ENCODE results near the gene RBMX2.
"Not testable (repeated sequence)": the region's sequence is repeated elsewhere in the genome, so short reads cannot be mapped to it uniquely, and the experiment has no call there.

RBMX2 gene, protein sequence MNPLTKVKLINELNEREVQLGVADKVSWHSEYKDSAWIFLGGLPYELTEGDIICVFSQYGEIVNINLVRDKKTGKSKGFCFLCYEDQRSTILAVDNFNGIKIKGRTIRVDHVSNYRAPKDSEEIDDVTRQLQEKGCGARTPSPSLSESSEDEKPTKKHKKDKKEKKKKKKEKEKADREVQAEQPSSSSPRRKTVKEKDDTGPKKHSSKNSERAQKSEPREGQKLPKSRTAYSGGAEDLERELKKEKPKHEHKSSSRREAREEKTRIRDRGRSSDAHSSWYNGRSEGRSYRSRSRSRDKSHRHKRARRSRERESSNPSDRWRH

DNA sequence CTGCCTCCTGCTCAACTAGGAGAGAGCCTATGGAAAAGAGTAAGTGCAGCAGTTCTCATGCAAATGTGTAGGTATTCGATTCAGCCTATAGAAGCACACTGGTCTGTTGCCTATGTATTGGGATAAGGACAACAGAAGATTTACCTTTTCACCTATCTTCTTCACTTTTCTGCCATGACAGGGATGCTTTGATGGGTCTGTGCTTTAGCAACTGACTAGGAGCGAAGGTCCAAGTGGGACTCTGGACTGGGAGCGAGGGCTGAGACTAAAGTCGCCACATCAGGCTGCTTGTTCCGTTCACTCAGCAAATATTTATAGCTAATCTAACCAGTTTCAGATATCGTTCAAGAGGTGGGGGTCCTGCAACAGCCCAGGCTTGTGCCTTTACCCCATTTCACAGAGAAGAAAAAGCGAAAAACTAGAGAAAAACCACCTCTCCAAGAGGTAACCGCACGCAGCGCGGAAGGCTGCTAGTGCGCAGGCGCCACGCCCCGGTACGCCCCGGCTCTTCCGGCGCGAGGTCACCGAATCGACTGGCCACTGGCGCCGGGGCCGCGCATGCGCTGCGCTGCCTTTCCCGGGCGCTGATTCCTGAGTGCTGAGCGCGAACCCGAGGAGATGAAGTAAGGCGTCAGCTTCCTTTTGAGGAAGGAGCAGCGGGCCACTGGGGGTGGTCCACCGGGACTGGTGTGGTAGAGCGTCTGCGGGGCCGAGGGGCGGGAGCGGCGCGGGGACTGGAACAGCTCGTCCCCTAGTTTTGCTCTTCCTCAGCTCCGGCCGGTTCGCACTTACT is at the start of gene RBMX2:
RBMX2 (plus strand) TSS at position 573 of the 793 bp plus-strand sequence; CDS start at position 619, 46 bp downstream.
- DNase-seq = peak; percentile 58

DNA sequence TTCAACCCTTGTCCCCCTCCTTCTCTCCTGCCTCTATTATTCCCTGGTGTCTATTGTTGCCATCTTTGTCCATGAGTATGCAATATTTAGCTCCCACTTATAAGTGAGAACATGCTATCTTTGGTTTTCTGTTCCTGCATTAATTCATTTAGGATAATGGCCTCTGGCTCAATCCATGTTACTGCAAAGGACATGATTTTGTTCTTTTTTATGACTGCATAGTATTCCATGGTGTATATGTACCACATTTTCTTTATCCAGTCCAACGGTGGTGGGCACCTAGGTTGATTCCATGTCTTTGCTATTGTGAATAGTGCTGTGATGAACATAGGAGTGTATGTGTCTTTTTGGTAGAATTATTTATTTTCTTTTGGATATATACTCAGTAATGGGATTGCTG is 49.7 kb upstream of the RBMX2 start:
- not testable (repeated sequence) for DNase-seq

DNA sequence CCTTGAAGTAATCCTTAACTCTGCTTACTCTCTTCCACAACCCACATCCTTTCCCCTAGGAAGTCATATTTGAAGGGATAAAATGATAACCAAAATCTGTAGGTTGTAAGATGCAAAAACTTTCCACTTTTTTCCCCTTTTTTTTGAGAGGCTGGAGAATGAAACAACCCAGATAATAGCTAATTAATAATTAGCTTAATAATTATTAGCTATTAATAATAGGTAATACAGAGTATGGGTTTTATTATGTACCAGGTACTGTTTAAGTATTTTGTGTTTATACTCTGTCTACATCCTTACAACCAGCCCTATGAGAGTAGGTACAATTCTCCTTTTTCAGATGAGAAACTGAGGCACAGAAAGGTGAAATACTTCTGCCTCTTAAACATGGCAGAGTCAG is 25.7 kb upstream of the RBMX2 start:
- DNase-seq = no peak

DNA sequence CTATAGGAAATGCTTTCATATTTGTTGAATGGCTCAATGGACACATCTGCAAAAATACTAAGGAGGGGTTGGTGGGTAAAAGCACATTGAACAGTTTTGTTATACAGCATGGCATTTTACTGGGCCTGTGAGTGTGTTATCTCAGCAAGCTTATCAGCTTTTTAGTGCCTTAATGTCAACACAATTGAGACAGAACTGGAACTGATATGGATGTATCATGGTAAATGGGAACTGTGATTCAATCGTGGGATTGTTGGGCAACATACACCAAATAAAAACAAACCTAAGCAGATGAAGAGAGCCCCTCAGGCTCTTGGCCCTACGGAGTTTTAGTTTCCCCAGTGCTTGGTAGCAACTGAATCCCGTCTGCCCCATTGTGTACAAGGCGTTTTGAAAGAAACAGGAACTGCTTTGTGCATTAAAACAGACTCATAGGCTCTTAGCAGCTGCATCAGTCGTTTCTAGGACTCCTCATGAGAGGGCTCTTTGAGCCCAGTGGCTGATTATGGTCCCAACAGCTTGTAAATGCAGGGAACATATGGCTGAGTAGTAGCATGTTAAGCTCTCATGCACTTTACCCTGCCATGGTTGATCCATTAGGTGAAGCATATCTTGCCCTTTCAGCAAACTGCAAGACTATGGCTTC is 23.6 kb upstream of the RBMX2 start:
- no peak for DNase-seq

DNA sequence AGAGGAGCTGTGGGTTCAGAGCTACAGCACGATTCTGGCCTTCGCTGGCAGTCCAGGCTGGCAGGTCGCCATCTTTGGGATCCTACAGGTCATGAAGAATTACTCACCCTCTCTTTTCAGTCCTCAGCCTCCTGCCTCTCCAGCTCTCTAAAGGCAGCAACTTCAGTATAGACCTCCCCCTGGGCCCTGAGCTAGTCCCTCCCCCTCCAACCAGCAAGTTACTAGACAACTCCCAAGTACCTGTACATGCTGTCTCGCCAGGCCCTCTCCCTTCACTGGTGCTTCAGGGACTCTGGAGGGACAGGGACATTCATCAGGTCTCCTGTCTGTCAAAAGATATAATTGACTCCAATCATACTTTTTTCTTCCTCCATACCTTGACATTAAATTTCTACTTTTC is 16.3 kb upstream of the RBMX2 start, which contains the start of gene GPR119:
GPR119 (minus strand) TSS at position 155 of the 400 bp plus-strand sequence. CDS start 227 bp downstream, outside the sequence.
- no peak for DNase-seq

DNA sequence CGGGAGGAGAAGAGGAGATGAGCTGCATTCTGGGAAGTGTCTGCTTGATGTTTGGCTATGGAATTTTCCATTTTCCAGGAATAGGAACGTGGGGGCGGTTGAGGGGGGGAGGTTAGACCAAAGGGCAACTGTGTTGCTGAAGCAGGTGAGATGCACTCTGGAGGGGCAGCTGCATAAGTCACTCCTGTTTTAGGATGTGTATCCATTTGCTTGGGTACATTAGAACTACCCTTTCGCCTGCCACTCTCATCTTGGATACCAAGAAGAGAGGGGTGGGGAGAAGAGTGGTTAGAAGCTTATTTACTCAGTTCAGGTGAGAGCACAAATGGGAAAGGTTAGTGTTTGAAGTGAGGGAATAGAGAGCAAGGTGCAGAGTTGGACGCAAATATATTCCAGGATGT is 15.4 kb upstream of the RBMX2 start:
- DNase-seq = no peak

DNA sequence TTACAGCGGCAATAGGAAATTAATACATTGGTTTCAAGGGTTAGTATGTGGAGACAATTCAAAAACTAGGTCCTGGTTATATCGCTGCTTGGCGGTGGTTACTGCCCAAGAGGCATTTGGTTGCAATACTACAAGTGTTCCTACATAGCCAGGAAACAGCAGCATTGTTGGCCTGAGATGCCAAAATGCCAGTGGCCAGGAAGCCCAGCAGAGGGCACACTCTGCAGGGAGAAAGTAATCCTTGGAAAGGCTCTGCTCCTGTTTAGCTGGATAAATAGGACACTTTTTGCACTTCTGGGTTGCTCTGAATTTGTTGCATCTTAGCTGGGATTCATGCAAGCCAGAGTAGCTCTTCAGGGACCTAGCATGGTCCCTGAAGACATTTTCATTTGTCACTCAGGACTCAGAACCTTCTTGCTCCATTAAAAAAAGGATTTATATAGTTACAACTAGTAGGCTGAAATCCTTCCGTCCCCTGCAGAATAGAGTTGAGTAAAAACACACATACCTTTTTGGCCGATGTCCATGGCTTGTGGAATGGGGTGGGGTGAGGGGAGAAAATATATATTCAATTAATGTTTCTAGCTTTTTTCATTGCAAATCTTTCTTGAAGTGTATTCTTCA is 8.2 kb upstream of the RBMX2 start:
- DNase-seq = no peak

DNA sequence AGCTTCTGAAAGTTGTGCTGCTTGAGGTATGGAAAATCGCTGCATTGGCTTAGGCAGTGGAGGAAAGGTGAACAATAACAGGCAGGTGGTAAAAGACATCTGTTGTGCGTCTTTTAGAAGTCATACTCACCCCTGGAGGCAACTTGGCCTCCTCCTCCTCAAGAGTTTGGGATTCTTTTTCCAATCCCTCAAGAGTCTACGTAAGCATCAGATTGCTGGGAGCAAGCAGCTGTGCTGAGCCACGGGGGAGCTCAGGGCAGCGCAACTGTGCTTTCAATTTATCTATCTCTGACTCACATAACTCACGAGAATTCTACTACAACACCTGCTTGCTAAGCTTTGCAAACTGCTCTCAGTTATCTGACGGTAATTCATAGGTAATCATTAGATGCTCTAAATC is 6.4 kb upstream of the RBMX2 start:
- DNase-seq = no peak

DNA sequence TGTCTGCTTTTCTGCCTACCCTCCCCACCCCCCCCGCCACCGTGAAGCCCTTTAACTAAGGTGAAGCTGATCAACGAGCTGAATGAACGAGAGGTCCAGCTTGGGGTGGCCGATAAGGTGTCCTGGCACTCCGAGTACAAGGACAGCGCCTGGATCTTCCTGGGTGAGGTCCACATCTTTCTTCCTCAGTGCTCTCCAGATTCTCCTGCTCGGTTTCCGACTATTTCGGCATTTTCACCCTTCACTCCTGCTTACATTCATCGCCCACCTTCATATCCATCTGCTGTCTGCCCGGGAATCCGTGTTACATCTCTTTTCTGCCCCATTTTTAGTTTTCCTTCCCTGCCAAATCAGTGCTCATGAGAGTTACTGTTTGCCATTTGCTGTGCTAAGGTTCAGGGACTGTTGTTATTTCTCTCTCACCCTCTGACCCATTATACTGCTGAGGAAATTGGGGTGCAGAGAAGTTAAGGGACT is 459 bp downstream of the RBMX2 start:
- no peak for DNase-seq

DNA sequence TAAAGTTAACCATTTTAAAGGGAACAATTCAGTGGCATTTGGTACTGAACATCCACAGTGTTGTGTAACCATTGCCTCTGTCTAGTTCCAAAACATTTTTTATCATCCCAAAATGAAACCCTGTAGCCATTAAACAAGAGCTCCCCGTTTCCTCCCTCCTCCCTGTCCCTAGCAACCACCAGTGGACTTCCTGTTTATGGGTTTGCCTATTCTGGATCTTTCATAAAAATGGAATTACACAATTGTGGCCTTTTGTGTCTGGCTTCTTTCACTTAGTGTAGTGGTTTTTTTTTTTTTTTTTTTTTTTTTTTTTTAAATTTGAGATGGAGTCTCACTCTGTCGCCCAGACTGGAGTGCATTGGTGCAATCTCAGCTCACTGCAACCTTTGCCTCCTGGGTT is 11.6 kb downstream of the RBMX2 start:
- DNase-seq = no peak

DNA sequence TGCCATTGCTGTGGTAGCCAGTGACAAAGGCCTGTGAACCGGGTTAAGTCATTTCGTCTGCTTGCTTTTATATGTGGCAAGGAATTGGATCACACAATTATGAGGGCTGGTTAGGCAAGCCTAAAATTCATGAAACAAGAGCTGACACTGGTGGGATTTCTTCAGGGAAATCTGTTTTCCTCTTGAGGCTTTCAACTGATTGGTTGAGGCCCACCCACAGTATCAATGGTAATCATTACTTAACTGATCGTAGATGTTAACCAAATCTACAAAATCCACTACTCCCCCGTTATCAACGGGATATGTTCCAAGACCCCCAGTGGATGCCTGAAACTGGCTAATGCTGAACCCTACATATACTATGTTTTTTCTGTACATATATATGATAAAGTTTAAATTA is 13.0 kb downstream of the RBMX2 start:
- no peak for DNase-seq

DNA sequence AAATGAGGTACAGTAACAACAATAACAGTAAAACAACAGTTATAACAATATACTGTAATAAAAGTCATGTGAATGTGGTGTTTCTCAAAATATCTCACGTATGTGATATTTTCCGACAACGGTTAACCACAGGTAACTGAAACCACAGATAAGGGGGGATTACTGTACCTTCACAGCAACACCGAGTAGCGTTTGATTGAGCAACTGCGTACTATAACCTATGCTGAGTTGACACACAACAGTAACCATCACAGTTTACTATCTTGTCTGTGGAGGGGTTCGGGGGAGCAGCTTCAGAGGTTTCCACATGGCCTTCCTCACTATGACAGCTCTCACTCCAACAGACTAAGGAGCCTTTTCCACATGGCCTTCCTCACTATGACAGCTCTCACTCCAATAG is 13.4 kb downstream of the RBMX2 start:
- DNase-seq = no peak

DNA sequence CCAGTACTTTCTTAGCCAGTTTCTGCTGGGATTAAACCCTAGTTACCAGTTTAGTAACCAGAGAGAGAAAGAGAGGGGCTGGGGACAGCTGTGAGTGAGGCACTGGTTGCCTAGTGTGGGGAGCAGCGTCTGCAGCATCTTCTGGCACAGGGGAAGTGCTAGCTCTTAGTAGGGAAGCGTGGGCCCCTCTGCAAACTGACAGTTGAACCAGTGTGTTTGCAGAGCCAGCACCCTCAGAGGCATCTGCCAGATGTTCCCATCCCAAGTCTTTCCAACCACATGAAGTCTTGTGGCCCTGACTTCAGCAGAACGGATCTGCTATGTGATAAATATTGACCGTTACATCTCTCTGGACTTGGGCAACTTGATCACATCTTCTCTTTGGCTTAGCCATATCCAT is 15.0 kb downstream of the RBMX2 start:
- DNase-seq = no peak

DNA sequence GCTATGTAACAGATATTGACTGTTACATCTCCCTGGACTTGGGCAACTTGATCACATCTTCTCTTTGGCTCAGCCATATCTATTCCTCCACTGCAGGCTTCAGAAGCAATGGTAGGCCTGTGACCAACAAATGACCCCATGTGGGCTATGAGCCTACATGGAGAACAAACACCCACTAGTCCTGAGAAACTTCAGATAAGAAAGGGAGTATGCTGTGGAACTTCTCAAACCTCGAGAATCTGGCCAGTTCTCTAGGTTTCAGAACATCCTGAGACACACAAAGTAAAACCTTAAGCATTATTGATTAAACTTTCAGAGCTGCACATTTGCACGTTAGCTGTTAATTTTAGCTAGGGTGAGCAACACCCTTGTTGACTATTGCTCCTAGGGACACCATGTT is 16.3 kb downstream of the RBMX2 start:
- DNase-seq = no peak

DNA sequence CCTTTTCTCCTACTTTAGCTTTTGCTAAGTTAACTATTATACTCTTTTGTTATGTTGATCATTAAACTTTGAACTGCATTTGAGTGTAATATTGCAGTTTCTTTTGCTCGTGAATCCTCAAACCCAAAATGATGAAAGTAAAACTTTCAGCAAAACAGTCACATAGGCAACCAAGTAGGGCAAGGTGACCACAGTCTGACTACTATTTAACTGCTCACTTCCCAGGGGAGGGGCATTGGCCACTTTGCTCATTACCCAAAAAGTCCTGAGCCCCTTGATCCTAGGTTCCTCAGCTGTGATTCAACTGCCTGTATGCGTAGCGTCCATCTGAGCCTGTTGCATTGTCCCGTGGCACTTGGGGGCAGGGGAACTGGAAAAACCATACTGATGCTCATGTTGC is 17.0 kb downstream of the RBMX2 start:
- DNase-seq = no peak

DNA sequence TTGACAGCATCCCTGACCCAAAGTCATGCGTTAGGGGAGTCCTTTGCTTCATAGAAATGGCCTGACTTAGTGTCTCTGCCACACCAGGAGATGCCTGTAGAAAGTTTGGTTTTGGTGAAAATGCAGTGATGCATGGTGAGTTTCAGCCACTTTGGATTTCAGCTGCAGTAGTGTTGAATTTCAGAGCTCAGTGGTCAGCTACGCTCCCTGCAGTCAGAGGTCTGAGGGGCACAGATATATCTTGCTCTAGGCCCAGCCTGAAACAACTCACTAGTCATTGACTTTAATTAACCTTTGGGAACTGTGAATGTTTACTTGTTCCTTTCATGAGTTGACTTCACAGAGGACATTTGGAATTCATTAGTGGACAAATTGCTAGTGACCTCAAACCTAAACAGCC is 17.5 kb downstream of the RBMX2 start:
- DNase-seq = no peak

DNA sequence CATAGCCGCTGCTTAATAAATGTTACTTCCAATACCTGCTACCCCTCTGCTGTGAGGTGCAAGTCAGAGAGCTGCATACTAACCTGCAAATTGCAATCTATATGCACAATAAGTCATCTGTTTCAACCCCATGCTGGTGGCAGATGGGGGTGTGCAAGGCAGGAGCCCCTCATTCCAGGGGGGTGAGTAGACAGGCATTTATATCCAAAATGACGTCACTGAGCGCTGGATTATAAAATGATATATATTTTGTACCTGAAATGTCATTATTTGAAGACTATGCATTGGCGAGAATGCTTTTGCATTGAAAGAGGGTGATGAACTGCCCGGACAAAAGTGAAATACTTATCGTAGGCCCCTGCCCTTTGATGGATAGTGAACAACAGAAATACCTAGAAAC is 24.7 kb downstream of the RBMX2 start:
- DNase-seq = no peak

DNA sequence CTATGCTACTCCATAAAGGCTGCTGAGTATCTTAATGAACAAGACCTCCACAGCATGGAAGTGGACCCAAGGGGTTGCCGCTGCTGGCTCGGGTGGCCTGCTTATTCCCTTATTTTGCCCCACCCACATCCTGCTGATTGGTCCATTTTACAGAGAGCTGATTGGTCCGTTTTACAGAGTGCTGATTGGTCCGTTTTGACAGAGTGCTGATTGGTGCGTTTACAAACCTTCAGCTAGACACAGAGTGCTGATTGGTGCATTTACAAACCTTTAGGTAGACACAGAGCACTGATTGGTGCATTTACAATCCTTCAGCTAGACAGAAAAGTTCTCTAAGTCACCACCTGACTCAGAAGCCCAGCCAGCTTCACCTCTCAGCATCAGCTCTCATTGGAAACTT is 27.4 kb downstream of the RBMX2 start:
- DNase-seq = not testable (repeated sequence)

DNA sequence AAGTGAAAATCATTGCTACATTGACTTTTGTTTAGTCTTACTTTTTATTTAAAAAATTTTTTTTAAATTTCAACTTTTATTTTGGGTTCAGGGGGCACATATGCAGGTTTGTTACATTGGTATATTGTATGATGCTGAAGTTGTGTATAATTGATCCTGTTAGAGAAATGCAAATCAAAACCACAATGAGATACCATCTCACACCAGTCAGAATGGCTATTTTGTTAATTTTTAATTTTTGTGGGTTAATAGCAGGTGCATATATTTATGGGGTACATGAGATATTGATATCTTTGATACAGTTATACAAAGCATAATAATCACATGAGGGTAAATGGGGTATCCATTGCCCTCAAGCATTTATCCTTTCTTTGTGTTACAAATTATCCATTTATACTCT is 34.1 kb downstream of the RBMX2 start:
- DNase-seq = no peak

DNA sequence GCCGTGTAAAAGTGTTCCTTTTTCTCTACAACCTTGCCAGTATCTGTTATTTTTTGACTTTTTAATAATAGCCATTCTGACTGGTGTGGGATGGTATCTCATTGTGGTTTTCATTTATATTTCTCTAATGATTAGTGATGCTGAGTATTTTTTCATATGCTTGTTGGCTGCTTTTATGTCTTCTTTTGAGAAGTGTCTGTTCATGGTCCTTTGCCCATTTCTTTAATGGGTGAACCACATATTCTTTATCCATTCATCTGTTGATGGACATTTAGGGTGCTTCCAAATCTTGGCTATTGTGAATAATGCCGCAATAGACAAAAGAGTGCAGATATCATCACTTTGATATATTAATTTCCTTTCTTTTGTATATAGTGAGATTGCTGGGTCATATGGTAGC is 36.2 kb downstream of the RBMX2 start:
- DNase-seq = not testable (repeated sequence)

DNA sequence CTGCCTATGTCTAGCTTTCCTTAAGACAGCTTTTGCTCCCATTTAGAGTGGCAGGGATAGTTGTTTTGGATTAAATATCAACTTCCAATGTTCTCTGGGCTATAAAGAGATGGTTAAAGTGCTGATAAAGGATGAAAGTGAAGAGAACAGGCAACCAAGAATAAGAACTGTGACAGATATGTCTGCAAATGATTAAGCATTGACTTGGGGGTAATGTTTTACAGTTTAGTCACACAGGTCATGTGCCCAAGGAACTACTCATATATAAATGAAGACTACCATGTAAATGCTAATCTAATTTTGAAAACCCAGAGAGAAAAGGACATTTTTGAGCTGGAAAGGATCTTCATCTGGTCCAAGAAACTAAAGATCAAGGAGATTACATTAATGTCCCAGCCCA is 42.1 kb downstream of the RBMX2 start:
- no peak for DNase-seq

DNA sequence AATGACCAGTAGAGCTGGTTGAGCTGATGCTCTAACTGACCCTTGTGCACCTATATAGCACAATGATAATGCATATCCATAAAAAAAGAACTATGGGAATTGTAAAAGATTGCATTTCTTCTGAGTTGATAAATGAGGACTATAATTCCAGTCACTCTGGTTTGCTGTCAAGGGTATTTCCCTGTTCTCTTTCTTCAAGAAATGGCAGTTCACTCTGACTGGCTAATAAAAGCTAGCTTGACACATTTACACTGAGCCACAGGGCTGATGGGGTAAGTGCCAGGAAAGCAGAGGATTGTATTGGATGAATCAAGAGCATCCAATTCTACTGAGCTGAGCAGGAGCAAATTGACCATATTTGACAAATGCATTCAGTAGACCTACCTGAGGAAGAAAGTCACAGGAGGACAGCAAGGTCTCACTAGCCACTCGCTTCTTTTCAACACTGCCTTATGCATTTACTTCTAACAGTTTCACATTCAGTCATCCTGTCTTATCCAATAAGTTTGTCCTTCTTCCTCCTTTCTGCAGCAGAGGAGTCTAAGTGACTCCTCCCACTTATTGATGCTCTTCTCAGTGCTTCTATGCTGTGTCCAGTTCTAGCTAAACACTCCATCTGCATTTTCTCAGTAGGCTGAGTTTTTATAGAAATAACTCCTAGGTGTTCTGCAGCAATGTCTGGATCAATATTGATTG is 43.0 kb downstream of the RBMX2 start:
- DNase-seq = no peak

DNA sequence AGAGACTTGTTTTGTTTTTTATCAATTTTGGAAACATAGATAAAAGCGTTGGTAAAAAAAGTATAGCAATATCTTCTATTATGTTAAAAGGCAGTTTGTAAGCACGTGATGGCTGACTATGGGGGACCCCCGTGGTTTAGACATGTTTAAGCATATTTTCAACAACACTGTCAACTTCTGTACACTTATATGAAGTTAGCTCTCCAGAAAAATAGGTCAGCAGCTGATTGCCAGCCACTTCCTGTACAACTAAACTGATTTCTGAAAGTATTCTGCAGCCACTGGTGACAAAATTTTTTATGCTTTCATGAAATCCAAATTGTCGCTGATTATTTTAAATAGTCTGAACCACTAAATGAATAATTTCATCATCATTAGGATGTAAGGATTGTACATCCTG is 45.2 kb downstream of the RBMX2 start:
- DNase-seq = no peak

Data from activated gamma-delta T cell treated with Interleukin-2 at 50 U/mL for 16 hours (primary cell).